ENCODE data around the gene VAV3.

Gene VAV3

DNA sequence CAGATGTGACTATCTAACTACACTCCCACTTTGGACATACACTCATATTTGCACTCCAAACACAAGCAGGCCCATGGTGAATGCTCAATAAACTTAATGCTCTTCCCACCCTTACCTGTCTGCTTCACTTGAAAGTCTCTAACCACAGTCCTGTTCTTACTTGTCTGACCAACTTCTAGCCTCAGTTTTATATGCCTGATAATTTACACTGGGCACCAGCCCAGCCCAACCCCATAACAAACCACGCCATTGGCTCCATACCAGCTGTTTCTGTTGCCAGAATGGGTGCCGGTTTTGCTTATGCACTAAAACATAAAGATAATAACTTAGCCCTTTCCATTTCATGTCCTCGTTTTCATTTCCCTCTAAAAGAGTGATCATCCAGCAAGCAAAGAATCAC lies 428.7 kb downstream of the VAV3 start:
- no peak for DNase-seq (ENCODE audit: low read depth)
- no peak overlapping the region for H3K4me3 ChIP-seq (replicated peaks; ENCODE audit: low read depth, low read length)
- TF ChIP-seq, protein P1, sequence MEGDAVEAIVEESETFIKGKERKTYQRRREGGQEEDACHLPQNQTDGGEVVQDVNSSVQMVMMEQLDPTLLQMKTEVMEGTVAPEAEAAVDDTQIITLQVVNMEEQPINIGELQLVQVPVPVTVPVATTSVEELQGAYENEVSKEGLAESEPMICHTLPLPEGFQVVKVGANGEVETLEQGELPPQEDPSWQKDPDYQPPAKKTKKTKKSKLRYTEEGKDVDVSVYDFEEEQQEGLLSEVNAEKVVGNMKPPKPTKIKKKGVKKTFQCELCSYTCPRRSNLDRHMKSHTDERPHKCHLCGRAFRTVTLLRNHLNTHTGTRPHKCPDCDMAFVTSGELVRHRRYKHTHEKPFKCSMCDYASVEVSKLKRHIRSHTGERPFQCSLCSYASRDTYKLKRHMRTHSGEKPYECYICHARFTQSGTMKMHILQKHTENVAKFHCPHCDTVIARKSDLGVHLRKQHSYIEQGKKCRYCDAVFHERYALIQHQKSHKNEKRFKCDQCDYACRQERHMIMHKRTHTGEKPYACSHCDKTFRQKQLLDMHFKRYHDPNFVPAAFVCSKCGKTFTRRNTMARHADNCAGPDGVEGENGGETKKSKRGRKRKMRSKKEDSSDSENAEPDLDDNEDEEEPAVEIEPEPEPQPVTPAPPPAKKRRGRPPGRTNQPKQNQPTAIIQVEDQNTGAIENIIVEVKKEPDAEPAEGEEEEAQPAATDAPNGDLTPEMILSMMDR (IDR thresholded peaks at IDR 0.05; ENCODE audit: low read length, missing control alignments) = no peak

DNA sequence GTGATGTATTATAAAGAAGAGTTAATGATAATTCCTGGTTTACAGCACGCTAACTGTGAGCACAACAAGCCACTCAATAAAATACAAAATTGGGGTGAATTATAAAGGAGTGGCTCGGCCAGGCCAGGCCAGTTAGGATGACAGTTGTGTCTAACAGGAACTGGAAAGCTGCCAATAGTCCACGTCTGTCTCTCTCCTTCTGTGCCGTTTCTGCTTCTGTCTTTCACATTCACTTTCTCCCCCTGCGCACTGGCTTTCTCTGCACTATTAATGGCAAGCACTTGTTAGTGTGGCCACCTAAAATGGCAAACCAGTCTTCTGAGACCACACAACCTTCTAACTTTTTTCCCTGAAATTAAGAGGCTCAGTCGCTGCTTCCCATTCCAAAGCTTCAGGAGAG lies 429.9 kb downstream of the VAV3 start:
- H3K4me3 ChIP-seq (replicated peaks; ENCODE audit: low read depth, low read length) = no peak overlapping the region
- DNase-seq (ENCODE audit: low read depth) = no peak
- TF ChIP-seq, protein P1 (IDR thresholded peaks at IDR 0.05; ENCODE audit: low read length, missing control alignments) = no peak

DNA sequence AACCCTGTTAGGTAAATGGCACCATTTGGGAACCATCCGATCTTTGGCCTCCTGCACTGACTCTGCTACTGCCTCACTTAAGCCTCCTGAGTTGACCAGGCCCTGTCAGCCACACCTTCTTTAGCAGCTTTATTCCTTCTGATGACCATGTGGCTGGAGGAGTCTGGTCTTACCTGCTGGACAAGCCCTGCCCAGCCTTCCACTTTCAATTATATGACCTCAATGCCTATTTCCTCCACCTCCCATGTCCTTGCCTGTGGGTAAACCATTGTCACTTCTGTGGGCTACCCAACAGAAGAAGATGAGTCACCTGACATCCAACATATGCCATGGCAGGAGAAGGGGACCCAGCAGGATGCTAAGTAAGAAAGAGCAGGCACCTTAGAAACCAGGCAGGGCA lies 430.3 kb downstream of the VAV3 start:
- no peak overlapping the region for H3K4me3 ChIP-seq (replicated peaks; ENCODE audit: low read depth, low read length)
- TF ChIP-seq, protein P1 (IDR thresholded peaks at IDR 0.05; ENCODE audit: low read length, missing control alignments) = no peak
- DNase-seq (ENCODE audit: low read depth) = no peak

DNA sequence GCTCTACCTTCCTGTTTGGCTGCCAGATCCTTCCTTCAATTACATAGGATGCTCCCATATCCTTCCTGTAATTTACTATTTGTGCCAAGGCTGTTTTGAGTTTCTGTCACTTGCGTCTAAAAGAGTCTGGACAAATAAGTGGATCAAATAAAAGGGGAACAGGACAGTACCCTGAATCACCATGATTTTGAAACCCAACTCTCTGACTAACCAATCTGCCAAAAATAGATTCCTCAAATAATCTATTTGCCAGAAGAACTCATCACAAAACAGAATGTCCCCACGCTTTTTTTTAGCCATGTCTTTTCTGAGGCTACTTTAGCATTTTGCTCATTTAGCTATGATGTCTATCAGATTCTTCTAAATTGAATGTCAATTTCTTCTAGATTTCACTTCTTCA lies 431.5 kb downstream of the VAV3 start:
- DNase-seq (ENCODE audit: low read depth) = no peak
- TF ChIP-seq, protein P1 (IDR thresholded peaks at IDR 0.05; ENCODE audit: low read length, missing control alignments) = no peak
- H3K4me3 ChIP-seq (replicated peaks; ENCODE audit: low read depth, low read length) = no peak overlapping the region

DNA sequence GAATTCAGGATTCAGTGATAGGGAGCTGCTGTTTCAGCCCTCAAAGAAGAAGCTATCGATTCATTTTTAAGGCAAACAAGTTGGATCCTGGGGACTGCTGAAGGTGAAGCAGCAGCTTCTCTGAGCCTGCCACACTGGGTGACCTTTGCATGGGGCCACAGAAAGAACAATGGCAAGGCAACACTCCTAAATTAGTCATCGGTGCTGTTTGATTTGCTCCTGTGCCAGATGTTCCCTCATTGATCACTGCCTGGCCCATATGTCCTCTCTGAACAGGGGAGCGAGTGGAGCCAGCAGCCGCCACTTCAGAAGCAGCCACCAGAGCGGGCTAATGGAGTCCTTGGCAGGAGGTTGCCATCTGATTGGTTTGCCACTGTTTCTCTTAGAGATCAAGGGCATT lies 432.7 kb downstream of the VAV3 start:
- TF ChIP-seq, protein P1 (IDR thresholded peaks at IDR 0.05; ENCODE audit: low read length, missing control alignments) = no peak
- no peak overlapping the region for H3K4me3 ChIP-seq (replicated peaks; ENCODE audit: low read depth, low read length)
- no peak for DNase-seq (ENCODE audit: low read depth)

DNA sequence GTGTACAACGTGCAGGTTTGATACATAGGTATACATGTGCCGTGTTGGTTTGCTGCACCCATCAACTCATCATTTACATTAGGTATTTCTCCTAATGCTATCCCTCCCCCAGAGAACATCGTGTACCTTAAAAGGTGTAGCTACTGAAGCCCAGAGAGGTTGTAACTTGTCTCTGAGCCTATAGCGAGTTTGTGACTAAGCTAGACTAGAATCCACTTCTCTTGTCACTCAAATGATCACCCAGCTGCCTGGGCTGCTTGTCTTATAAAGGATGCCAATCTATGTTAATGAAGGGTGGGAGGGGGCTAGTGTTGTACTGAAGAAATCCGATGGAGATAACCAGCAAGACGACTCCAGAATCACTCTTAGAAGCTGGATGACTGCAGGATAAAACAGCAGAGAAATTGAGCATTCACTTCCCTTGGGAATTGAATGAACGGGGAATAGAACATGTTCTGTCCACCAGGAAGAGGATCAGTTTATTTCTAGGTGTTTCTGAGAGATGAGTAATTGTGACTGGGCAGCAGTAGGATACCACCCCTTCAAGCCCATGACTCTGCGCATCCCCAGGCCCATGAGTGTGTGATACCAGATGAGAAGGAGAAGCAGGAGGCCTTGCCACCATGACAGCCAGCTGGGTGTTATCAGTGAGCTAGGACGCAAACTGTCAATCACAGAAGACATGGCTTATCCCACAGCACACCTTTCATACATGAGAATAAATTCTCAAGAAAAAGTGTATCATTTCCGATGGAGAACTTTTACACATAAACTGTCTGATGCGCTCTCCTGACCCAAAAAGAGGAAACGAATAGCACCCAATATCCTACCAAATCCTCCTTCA lies 433.7 kb downstream of the VAV3 start:
- TF ChIP-seq, protein P1 (IDR thresholded peaks at IDR 0.05; ENCODE audit: low read length, missing control alignments) = no peak
- H3K4me3 ChIP-seq (replicated peaks; ENCODE audit: low read depth, low read length) = no peak overlapping the region
- DNase-seq (ENCODE audit: low read depth) = no peak

DNA sequence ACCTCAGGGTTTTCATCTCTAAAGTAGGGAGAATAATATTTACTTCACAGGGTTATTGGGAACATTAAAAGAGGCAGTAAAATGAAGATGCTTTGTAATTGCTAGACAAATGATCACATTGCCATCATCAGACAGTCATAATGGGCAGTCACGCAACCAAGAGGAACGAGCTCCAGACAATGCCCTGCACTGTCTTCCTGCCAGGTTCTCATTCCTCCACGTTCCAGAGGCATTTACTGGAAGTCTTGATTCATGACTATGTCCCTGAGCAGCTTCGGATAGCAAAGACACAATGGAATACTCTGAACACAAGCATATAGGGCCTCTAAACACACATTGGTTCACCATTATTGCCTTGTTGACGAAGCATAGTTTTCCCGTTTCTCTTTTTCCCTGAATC lies 434.4 kb downstream of the VAV3 start:
- no peak overlapping the region for H3K4me3 ChIP-seq (replicated peaks; ENCODE audit: low read depth, low read length)
- DNase-seq (ENCODE audit: low read depth) = no peak
- TF ChIP-seq, protein P1 (IDR thresholded peaks at IDR 0.05; ENCODE audit: low read length, missing control alignments) = no peak
